KMS-11 (cell line): ENCODE measurements around the gene TRUB2.

Source experiments
- H2AFZ ChIP-seq: fragments of 200-600 bp; sonication (generic); 2 replicates; pipeline ENCODE4 v1.6.1; 2016; ENCODE audit warnings: antibody characterized with exemption, mixed run types, low read depth
- H3K27ac ChIP-seq: fragments of 200-600 bp; sonication (generic); 2 replicates; pipeline ENCODE4 v1.6.1; 2016; ENCODE audit warnings: mild to moderate bottlenecking, mixed run types
- H3K27me3 ChIP-seq: fragments of 200-600 bp; sonication (generic); 2 replicates; pipeline ENCODE4 v1.6.1; 2017; ENCODE audit warnings: mild to moderate bottlenecking, low read depth, mixed run types, moderate library complexity; ENCODE audit not compliant: insufficient read depth
- H3K36me3 ChIP-seq: fragments of 200-600 bp; sonication (generic); 2 replicates; pipeline ENCODE4 v1.6.1; 2017; ENCODE audit warnings: mild to moderate bottlenecking, mixed run types; ENCODE audit not compliant: insufficient read depth
- H3K4me1 ChIP-seq: fragments of 200-600 bp; sonication (generic); 2 replicates; pipeline ENCODE4 v1.6.1; 2016; ENCODE audit warnings: mild to moderate bottlenecking, low read depth, mixed run types; ENCODE audit not compliant: poor library complexity, severe bottlenecking
- H3K4me2 ChIP-seq: fragments of 200-600 bp; sonication (generic); 2 replicates; pipeline ENCODE4 v1.7.0; 2016; ENCODE audit warnings: mild to moderate bottlenecking, mixed run types
- H3K4me3 ChIP-seq: fragments of 200-600 bp; sonication (generic); IDR thresholded peaks from 2 replicates; pipeline ENCODE4 v1.6.1; 2017; ENCODE audit warnings: low read depth, low read length, mixed read lengths; ENCODE audit not compliant: insufficient read depth
- H3K79me2 ChIP-seq: fragments of 200-600 bp; sonication (generic); 2 replicates; pipeline ENCODE4 v1.6.1; 2016; ENCODE audit warnings: low read depth, mixed run types; ENCODE audit not compliant: insufficient read depth
- H3K9ac ChIP-seq: fragments of 200-600 bp; sonication (generic); 2 replicates; pipeline ENCODE4 v1.6.1; 2016; ENCODE audit warnings: mild to moderate bottlenecking, mixed run types
- H4K20me1 ChIP-seq: fragments of 200-600 bp; sonication (generic); 2 replicates; pipeline ENCODE4 v1.6.1; 2016; ENCODE audit warnings: mild to moderate bottlenecking, mixed run types; ENCODE audit not compliant: insufficient read depth
- TF ChIP-seq, protein P1 (sequence below): fragments of 200-600 bp; sonication (generic); conservative IDR thresholded peaks from 2 replicates; pipeline ENCODE4 v1.6.1; 2017; ENCODE audit warnings: low read depth, mild to moderate bottlenecking, antibody characterized with exemption, low read length, moderate library complexity, mixed read lengths

Gene TRUB2

DNA sequence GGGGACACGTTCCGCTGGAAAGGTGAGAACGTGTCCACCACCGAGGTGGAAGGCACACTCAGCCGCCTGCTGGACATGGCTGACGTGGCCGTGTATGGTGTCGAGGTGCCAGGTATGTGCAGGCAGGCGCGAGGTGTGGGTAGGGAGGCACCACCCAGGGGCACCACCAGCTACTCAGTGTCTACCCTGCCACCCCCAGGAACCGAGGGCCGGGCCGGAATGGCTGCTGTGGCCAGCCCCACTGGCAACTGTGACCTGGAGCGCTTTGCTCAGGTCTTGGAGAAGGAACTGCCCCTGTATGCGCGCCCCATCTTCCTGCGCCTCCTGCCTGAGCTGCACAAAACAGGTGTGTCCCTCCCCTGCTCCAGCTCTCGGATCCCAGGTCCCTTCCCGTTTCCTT, 33.2 kb upstream of the TRUB2 start:
- H4K20me1 ChIP-seq = no peaks in the 10 kb centered on the region
- no peak overlapping the region for H2AFZ ChIP-seq
- H3K4me3 ChIP-seq = no peak overlapping the region
- H3K4me2 ChIP-seq = no peak overlapping the region
- no peak overlapping the region for H3K9ac ChIP-seq
- no peaks in the 10 kb centered on the region for H3K36me3 ChIP-seq
- no peaks in the 10 kb centered on the region for H3K4me1 ChIP-seq
- TF ChIP-seq, protein P1, sequence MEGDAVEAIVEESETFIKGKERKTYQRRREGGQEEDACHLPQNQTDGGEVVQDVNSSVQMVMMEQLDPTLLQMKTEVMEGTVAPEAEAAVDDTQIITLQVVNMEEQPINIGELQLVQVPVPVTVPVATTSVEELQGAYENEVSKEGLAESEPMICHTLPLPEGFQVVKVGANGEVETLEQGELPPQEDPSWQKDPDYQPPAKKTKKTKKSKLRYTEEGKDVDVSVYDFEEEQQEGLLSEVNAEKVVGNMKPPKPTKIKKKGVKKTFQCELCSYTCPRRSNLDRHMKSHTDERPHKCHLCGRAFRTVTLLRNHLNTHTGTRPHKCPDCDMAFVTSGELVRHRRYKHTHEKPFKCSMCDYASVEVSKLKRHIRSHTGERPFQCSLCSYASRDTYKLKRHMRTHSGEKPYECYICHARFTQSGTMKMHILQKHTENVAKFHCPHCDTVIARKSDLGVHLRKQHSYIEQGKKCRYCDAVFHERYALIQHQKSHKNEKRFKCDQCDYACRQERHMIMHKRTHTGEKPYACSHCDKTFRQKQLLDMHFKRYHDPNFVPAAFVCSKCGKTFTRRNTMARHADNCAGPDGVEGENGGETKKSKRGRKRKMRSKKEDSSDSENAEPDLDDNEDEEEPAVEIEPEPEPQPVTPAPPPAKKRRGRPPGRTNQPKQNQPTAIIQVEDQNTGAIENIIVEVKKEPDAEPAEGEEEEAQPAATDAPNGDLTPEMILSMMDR = no peak
- no peaks in the 10 kb centered on the region for H3K79me2 ChIP-seq
- H3K27ac ChIP-seq = no peak overlapping the region
- no peaks in the 10 kb centered on the region for H3K27me3 ChIP-seq

DNA sequence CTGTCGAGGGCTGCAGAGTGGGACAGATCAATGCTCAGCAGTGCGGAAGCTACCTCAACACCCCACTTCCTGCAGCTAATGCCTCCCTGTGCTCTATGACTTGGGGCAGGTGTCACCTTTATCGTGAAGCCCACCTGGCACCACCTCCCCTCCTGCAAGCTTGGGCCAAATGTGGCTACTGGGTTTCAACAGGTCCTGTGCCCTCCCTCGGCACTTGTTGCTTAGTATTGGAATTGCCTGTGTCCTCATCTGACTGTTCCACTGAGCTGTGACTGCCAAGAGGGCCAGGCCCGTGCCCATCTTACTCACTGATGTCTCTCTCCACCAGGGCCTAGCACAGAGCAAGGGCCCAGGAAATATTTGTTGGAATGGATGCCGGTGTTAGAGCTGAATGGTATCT, 27.5 kb upstream of the TRUB2 start:
- no peak overlapping the region for H3K27ac ChIP-seq
- H4K20me1 ChIP-seq = no peaks in the 10 kb centered on the region
- H3K4me3 ChIP-seq = no peak overlapping the region
- H3K4me2 ChIP-seq = no peak overlapping the region
- H3K36me3 ChIP-seq = no peaks in the 10 kb centered on the region
- no peaks in the 10 kb centered on the region for H3K79me2 ChIP-seq
- H3K9ac ChIP-seq = no peak overlapping the region
- H3K27me3 ChIP-seq = no peaks in the 10 kb centered on the region
- TF ChIP-seq, protein P1 = no peak
- no peak overlapping the region for H2AFZ ChIP-seq
- H3K4me1 ChIP-seq = no peaks in the 10 kb centered on the region

GRCh38 chr9:128349125-128349524, 26.9 kb upstream of the TRUB2 start:
- no peak overlapping the region for H3K27ac ChIP-seq

DNA sequence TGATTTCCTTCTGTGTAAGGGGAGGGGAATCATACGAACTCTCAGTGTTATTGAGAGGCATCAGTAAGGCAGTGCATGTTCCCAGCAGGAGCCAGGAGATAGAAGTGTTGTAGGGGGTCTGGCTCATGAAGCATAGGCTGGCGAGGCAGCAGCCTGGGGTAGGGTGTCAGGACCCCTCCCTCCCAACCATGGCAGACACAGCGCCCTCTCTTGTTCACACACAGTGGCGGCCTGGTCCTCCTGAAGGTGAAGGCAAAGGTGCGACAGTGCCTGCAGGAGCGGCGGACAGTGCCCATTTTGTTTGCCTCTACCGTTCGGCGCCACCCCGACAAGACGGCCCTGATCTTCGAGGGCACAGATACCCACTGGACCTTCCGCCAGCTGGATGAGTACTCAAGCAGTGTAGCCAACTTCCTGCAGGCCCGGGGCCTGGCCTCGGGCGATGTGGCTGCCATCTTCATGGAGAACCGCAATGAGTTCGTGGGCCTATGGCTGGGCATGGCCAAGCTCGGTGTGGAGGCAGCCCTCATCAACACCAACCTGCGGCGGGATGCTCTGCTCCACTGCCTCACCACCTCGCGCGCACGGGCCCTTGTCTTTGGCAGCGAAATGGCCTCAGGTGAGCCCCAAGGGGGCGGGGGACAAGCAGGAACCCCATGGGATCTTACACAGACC, 22.8 kb upstream of the TRUB2 start:
- Histone ChIP-seq H3K4me3 (no peak overlapping the region), H3K79me2 (no peaks in the 10 kb centered on the region), H3K4me2 (no peak overlapping the region), H3K36me3 (no peaks in the 10 kb centered on the region), H3K4me1 (no peaks in the 10 kb centered on the region), H3K27me3 (no peaks in the 10 kb centered on the region), H3K9ac (no peak overlapping the region), H4K20me1 (no peaks in the 10 kb centered on the region), H2AFZ (no peak overlapping the region), H3K27ac (no peak overlapping the region)
- TF ChIP-seq, protein P1 = no peak

More at GRCh38 chr9:128349125-128349524, 26.9 kb upstream of the TRUB2 start:
- no peak overlapping the region for H3K9ac ChIP-seq
- no peaks in the 10 kb centered on the region for H3K36me3 ChIP-seq
- no peak overlapping the region for H3K4me2 ChIP-seq
- no peak overlapping the region for H2AFZ ChIP-seq
- no peaks in the 10 kb centered on the region for H4K20me1 ChIP-seq
- no peak overlapping the region for H3K4me3 ChIP-seq
- no peaks in the 10 kb centered on the region for H3K27me3 ChIP-seq
- H3K79me2 ChIP-seq = no peaks in the 10 kb centered on the region
- H3K4me1 ChIP-seq = no peaks in the 10 kb centered on the region
- TF ChIP-seq, protein P1 = no peak
